OCI-M2 (cell line): ENCODE results near the gene CLDND2.

Experiments used
- DNase-seq: peaks from one replicate; lab custom pipeline; 2025; ENCODE audit not compliant: unreplicated experiment; lab: John Stamatoyannopoulos, UW

The CLDND2 gene

DNA sequence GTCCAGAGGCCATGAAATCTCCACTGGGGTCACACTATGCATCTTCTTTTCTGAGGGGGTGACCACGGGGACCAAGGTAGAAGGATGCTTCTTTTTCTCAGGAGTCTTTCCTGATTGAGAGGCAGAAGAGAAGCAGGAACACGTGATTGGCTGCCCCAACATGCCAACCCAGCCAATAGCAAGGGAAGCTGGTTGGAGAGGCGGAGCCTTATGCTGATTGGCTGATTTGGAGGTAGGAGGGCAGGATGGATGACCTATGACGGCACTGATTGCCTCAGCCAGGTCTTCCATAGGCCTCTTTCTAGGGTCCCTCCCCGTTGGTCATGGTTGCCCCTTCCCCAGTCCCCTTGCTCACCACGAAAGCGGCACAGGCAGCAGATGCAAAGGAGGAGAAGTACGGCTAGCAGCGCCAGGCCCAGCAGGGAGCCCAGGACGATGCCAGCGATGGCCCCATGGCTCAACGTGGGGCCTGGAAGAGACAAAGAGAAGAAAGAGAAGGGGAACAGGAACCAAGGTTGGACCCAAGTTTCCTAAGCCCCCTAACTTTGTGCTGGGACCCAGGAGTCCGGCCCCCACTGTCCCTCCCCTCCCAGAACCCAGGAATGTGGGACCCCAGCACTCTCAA is 34.9 kb downstream of the CLDND2 start:
- no peak for DNase-seq

DNA sequence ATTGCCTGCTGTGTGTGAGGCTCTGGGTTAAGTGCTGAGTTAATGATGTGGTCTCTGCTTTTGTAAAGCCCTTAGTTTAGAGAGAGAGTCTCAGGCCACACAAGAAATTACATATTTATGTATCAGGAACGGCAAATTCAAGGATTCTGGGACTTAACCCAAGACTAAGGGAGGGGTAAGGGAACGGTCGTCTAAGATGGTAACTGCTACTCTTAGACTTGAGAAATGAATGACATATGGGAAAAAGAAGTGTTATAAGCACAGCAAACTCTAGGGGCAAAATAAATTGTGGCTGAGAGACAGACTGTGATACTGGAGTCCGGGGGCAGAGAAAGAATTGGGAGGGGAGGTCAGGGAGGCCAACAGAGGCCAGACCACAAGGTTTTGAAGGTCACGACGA is 37.1 kb downstream of the CLDND2 start:
- DNase-seq: no peak

DNA sequence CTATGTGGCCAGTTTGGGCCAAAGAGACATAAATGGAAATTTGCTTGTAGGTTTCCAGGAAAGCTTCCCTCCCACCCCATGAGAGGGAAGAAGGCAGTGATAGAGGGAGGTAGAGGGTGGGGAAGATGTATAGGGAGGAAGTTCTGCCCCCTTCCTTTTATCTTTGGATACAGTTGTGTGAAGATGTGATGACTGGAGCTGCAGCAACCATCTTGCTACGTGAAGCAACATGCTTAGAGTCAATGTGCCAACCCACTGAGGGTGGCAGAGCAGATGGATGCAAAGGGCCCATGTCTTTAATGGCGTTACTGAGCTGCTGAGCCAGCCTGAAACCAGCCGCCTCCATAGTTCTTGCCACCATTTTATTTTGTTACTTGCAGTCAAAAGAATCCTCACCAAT is 37.6 kb downstream of the CLDND2 start:
- DNase-seq: no peak

DNA sequence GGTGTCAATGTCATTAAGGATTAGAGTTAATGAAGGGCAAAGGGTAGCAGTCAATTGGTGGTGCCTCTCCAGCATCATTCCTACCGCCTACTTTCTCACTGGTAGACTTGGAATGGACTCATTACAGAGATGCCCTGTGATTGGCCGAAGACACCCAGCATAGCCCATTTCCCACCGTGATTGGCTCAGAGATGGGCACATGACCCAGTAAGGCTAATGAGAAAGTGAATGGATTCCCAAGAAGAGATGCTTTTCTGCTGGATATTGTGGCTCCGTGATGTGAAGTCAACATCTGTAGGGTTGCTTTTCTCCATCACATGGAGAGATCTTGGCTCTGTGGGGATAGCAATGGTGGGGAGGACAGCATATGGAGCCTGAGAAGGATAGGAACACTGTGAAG is 38.4 kb downstream of the CLDND2 start:
- no peak for DNase-seq

DNA sequence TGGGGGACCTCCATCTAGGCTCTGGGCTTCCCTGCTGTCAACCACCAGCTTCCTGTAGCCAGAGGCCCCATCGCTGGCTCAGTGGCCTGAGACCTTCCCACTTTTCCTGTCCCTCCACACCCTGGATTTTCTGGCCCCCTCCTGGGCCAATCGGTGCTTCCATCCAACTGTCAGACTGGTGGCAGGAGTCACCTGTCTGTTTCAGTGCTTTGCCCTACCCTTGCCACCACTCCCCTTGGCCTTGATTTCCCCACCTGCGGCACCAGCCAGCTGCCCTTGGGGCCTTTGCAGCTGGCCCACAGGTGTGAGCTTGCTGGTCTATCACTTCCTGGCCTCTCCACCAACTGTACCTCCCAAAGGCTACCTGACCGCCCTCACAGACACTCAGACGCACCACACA is 39.4 kb downstream of the CLDND2 start:
- no peak for DNase-seq

DNA sequence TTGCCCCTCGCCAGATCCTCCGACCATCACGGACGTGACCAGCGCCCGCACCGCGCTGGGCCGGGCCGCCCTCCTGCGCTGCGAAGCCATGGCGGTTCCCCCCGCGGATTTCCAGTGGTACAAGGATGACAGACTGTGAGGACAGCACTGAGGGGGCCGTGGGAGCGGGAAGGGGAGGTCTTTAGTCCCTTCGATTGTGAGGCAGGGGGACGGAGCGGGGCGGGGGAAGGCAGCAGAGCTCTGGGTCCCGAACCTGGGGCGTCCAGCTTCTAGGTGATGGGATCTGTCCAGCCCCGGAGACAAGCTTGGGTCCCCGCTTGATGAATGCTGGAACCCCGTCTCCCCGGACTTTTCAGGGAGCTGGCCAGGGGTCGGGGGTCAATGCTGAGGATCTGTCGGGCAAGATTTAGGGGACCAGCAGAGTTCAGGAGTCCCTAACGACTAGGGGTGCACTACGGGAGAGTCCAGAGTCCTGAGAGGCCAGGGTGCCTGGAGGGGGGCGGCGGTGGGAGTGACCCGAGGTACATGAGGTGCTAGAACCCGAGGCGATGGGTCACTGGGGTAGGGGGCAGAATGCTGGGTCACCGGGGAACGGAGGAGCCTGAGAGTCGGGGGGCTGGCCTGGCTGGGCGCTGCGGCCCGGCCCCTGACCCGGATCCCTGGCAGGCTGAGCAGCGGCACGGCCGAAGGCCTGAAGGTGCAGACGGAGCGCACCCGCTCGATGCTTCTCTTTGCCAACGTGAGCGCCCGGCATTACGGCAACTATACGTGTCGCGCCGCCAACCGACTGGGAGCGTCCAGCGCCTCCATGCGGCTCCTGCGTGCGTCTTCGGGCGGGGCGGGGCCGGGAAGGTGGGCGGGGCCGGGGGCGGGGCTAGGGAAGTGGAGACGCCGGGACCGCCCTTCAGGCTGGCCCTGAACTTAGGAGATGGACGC is 41.5 kb downstream of the CLDND2 start:
- DNase-seq: no peak

DNA sequence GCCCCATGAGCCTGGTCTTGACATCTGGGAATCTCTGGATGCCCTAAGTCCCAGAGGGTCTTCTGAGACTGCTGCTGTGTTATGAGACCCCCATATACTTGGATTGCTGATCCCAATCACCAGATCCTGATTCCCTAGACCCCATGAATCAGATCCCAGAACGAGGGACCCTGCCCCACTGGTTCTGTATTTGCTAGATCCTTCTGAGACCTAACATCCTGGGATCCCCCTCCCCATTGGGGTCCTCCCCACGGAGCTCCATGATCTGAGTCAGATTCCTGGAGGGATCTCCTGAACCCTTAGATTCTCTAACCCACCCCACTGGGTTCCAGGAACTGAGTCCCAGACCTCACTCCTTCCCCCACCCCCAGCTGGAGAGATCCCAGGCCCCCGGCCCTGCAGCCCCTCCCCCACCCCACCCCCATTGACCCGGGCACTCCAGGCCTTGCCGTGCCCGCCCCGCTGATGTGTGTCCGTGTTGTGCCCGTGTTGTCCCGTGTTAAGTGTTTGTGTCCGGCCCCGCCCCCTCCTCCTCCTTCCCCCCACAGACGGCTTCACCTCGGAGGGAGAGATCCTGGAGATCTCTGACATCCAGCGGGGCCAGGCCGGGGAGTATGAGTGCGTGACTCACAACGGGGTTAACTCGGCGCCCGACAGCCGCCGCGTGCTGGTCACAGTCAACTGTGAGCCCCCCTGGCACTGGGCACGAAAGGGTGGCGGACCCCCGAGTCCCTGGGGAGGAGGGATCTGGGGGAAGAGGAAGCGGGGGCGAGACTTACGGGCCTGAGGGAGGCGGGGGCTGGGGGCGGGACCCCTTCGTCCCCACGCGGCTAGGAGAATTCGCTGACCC is 42.4 kb downstream of the CLDND2 start:
- no peak for DNase-seq

DNA sequence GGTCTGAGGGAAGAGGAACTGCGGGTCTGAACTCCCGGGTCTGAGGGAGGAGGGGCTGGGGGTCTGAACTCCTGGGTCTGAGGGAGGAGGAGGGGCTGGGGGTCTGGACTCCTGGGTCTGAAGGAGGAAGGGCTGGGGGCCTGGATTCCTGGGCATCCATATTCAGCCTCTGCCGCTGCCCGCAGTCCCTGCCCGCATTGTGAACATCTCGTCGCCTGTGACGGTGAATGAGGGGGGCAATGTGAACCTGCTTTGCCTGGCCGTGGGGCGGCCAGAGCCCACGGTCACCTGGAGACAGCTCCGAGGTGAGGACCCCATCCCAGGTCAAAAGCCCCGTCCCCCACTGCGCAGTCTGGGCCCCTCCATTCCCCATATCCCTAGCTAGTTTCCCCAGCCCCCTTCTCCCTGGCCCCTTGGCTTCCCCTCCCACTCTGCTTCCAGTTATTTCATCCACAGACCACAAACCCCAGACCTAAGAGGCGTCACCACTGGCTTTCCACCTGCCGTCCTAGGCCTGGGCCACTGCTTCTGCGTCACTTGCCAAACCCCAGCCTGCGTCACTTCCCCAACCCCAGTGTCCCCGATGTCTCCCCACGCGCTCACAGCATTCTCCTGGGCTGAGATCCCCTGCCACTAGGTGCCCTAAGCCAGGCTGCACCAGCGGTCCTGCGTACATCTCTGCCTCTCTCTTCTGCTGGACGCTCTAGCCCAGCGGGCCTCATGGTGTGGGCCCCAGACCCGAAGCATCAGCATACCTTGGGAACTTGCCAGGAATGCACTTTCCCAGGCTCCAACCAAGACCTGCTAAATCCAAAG is 43.4 kb downstream of the CLDND2 start:
- DNase-seq: no peak

DNA sequence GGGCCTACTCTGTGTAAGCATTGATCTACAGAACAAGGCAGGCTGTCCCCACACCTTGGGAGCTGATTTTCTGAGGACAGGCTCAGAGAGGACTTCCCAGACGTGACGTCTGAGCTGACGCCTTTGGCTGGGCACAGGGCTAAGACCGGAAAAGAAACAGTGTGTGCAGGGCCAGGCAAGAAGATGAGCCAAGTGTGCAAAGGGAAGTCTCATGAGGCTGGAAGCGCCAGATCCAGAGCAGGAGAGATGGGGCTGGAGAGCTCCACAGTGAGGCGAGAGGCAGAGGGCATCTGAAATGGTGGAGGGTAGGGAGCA is 44.7 kb downstream of the CLDND2 start:
- DNase-seq: no peak

DNA sequence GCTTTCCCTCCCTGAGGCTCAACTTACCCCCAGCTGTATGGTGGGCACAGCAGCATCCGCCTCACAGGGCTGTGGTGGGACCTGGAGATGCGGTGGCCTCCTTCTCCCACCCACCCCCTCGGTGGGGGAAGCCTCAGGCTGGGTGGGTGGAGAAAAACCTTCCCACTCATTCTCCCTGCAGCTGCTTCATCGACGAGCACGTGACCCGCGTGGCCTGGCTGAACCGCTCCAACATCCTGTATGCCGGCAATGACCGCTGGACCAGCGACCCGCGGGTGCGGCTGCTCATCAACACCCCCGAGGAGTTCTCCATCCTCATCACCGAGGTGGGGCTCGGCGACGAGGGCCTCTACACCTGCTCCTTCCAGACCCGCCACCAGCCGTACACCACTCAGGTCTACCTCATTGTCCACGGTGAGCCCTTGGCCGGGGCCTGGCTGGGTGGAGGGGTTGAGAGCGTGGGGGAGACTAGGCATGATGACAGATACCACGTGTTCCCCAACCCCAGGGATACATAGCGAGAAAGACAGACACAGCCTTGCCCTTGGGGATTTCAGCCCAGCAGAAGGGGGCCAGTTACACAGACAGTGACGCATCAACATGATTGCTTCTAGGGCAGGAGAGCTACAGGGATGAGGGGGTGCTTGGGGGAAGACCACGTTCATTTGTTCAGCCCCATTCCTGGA is 45.2 kb downstream of the CLDND2 start:
- DNase-seq: no peak

DNA sequence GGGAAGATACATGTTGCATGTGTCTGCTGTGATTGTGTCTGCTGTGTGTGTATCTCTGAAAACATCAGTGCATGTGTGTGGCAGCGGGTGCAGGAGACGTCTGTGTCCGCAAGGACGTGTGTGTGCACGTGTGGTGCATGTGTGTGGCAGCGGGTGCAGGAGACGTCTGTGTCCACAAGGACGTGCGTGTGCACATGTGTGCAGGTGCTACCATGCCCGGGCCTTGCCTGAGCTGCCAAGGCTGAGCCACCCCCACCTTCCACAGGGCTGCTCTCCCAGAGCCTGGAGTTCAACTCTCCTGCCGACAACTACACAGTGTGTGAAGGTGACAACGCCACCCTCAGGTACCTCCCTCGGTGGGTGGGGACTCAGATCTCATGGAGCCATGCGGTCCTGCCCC is 47.0 kb downstream of the CLDND2 start:
- DNase-seq: no peak

DNA sequence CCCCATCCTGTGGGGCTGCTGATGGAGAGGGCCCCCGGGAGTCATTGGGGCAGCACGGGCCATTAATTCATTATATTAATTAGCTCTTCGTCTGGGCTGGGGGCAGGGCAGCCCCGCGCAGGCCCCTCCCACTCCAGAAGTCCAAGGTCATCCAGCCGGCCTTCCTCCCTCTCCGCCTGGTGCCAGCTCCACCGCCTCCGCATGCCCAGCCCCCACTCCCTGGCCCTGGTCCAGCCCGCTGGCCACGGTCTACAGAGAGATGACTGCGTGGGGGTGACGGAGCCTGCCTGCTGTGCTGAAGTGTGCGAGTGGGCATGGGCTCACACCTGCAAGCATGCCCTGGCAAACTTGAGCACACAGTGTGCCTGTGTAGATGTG is 48.5 kb downstream of the CLDND2 start:
- no peak for DNase-seq

DNA sequence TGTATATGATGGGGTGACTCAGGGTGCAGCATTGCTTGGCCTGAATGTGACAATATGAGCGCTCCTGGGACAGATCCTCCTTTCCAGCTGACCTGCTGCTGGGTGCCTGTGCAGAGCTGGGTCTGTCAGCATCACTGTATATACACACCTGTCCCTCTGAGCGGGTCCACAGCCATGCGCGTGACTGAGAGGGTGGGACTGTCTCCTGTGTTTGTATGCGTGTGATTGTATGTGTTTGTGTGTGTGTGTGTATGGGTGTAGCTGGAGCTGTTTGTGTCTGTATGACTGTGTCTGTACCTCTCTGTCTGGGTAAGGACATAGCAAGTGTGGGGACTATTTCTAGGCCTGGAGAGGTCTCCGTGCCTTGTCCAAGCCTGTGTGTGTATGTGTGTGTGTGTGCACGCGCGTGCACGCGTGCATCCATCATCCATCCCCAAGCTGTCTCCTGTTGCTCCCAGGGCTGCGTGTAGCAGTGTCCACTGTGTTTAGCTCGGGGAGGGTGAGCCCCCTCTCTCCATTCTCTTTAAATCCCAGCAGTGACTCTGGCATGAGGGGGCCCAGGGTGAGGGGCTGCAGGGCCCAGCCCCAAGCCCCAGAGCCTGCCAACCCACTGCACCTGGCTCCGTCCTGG is 49.0 kb downstream of the CLDND2 start:
- DNase-seq: no peak

DNA sequence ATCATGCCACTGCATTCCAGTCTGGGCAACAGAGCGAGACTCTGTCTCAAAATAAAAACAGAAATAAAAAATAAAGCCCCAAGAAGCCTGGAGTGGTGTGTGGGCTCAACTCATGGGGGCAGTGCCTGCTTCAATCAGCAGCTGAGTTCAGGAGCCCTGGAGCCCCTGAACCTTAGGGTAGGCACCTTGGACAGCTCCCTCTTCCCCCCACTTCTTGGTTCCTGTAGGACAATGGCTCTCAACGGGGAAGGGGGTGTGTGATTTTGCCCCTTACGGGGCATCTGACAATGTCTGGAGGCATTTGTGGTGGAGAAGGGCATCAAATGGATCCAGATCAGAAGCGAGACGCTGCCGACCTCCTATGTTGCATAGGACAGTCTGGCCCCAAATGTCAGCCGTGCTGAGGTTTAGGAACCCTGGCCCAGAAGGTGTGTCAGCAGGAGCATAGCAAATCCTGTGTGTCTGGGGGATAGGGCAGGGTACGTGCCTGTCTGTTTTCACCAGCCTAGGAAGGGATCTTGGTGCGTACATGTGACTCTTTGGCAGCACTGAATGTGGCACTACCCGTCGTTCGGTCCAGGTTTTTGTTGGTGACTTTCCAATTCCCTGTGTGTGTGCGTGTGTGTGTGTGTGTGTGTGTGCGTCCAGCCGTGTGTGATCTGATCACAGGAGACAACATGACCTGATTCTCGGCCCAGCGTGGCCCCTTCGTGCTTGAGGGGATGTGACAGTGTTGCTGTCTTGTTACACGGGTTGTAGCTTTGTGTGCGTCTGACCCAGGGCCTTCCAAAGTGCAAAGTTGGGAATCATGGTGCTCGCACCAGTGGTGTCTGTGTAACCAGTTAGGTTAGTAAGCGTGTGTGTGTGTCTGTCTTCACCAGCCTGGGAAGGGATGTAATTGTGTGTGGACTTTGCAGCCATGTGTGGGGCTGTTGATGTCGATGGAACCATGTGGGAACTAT is 49.8 kb downstream of the CLDND2 start:
- DNase-seq: no peak

DNA sequence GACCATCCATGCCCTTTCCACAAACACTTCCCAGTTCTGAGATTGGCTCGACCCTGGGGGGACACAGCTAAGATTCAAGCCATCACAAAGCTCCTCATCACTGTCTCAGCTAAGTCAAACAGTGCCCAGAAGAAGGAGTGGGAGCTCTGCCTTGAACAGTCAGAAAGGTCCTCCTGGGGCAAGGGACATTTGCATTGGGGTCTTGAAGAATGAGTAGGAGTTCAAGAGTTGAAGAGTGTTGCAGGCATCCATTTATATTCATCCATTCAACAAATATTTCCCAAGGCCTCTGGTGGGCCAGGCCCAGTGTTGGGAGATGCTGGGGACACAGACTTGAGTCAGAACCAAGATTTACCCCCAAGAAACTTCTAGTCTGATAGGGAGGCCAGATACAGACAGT is 50.8 kb downstream of the CLDND2 start:
- DNase-seq: no peak

DNA sequence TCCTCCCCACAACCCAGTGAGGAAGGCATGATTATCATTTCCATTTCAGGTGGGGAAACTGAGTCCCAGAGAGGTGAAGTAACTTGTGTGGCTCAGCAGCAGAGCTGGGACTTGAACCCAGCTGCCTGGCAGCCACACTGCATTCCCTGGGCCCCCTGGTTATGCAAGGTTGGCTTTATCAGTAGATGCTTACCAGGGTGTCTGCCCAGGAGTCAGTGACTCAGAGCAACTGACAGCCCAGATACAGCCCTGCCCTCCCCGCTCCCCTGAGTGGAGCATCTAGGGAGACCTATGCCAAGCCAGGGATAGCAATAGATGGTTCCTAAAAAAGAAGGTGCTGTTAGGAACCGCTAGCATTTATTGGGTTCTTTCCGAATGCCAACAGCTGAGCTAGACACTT is 51.4 kb downstream of the CLDND2 start:
- no peak for DNase-seq
